GM12878 (cell line): ENCODE results near the gene IL22. TPM values are rescaled to one million over a fixed set of nuclear protein-coding genes. Genes with fewer than 3 reads are reported as not detected.

ENCODE experiments used
- ATAC-seq: fragments of 200-7000 bp; cut with Tn5 transposase; 3 replicates; pipeline ENCODE4 v1.9.1; 2020; ENCODE audit warnings: mild to moderate bottlenecking, moderate library complexity
- BruUV-seq: library from RNA; stranded (reverse); fragments of 400-500 nt; replicated peaks from 2 replicates; lab custom pipeline; 2021; lab: Mats Ljungman, UMichigan
- CTCF ChIA-PET: fragments of 300-600 bp; sonication (Branson Sonifier 250); formaldehyde crosslinking; extraction: SDS; loops from one replicate; lab custom pipeline; 2021; ENCODE audit warnings: inconsistent platforms; lab: Yijun Ruan, JAX
- POLR2A ChIA-PET: fragments of 350-600 bp; formaldehyde crosslinking; extraction: SDS; loops from one replicate; lab custom pipeline; 2021; ENCODE audit warnings: inconsistent platforms; lab: Charles Lee
- RAD21 ChIA-PET: fragments of 300-600 bp; sonication (Branson Sonifier 250); formaldehyde crosslinking; loops from one replicate; lab custom pipeline; 2023; ENCODE audit warnings: antibody characterized with exemption; ENCODE audit not compliant: unreplicated experiment; lab: Charles Lee
- SMC1A ChIA-PET: fragments of 300-600 bp; sonication (Branson Sonifier 250); formaldehyde crosslinking; loops from one replicate; lab custom pipeline; 2023; ENCODE audit not compliant: unreplicated experiment, uncharacterized antibody; lab: Charles Lee
- DNase-seq: peaks from one replicate; pipeline ENCODE4 v3.0.0-alpha.2; 2011; ENCODE audit warnings: low read depth, low spot score
- FAIRE-seq: peaks from 3 replicates; lab custom pipeline; 2011; peaks lifted over from hg19 to GRCh38; lab: Jason Lieb, UNC
- H2AFZ ChIP-seq: 2 replicates; pipeline ENCODE4 v1.6.0; 2011; ENCODE audit warnings: low read depth, low read length, control low read depth; ENCODE audit not compliant: control insufficient read depth
- H3K27ac ChIP-seq: 2 replicates; pipeline ENCODE4 v1.5.1; 2011; ENCODE audit warnings: control low read depth; ENCODE audit not compliant: control insufficient read depth, insufficient read depth
- H3K27me3 ChIP-seq, 2 experiments: replicated peaks in 1 of 2; 2 replicates each; pipeline versions ENCODE4 v1.6.0 to v1.6.1; 2011; ENCODE audit warnings: low read length in 1 of 2; ENCODE audit not compliant: control insufficient read depth in 2 of 2, insufficient read depth in 2 of 2
- H3K36me3 ChIP-seq, 2 experiments: 2 replicates each; pipeline ENCODE4 v1.5.1; 2011; ENCODE audit warnings: low read length in 1 of 2; ENCODE audit not compliant: control insufficient read depth in 2 of 2, insufficient read depth in 2 of 2
- H3K4me1 ChIP-seq: 2 replicates; pipeline ENCODE4 v1.6.1; 2011; ENCODE audit warnings: mild to moderate bottlenecking, low read length, moderate library complexity, mixed read lengths; ENCODE audit not compliant: control insufficient read depth, insufficient read depth
- H3K4me2 ChIP-seq: 2 replicates; pipeline ENCODE4 v1.6.0; 2011; ENCODE audit warnings: control low read depth; ENCODE audit not compliant: control insufficient read depth, insufficient read depth
- H3K4me3 ChIP-seq: fragments of 200-600 bp; sonication (generic); 2 replicates; pipeline ENCODE4 v1.5.1; 2016
- H3K79me2 ChIP-seq: 2 replicates; pipeline ENCODE4 v1.6.0; 2011; ENCODE audit warnings: low read length; ENCODE audit not compliant: control insufficient read depth, insufficient read depth
- H3K9ac ChIP-seq: 2 replicates; pipeline ENCODE4 v1.8.0; 2011; ENCODE audit warnings: low read length, control low read depth, mixed read lengths; ENCODE audit not compliant: control insufficient read depth, insufficient read depth
- H3K9me3 ChIP-seq: replicated peaks from 3 replicates; pipeline ENCODE4 v1.5.1; 2011; ENCODE audit warnings: mild to moderate bottlenecking, low read length; ENCODE audit not compliant: control insufficient read depth, insufficient read depth
- H4K20me1 ChIP-seq: 2 replicates; pipeline ENCODE4 v1.6.0; 2011; ENCODE audit not compliant: control insufficient read depth, insufficient read depth
- ATF2 ChIP-seq: IDR thresholded peaks from 2 replicates; pipeline ENCODE4 v1.6.1; 2012; ENCODE audit warnings: low read length, inconsistent platforms
- BCL11A ChIP-seq: IDR thresholded peaks from 2 replicates; pipeline ENCODE4 v1.6.1; 2011; ENCODE audit warnings: low read depth, low read length
- BMI1 ChIP-seq: fragments of 450-650 bp; IDR thresholded peaks from 2 replicates; pipeline ENCODE4 v1.6.1; 2016; ENCODE audit warnings: mild to moderate bottlenecking, moderate library complexity, borderline replicate concordance
- CBFB ChIP-seq: IDR thresholded peaks from 2 replicates; pipeline ENCODE4 v1.6.1; 2016; ENCODE audit warnings: antibody characterized with exemption, low read depth
- EP300 ChIP-seq, 2 experiments: fragments of 150-350 bp in 1 of 2; IDR thresholded peaks; 2 replicates each; pipeline ENCODE4 v1.6.1; 2011 to 2012; ENCODE audit warnings: low read depth in 2 of 2, low read length in 2 of 2, borderline replicate concordance in 1 of 2, improper control_type of control experiment in 1 of 2, inconsistent platforms in 1 of 2; ENCODE audit not compliant: control insufficient read depth in 1 of 2
- HDGF ChIP-seq: fragments of 450-650 bp; IDR thresholded peaks from 2 replicates; pipeline ENCODE4 v1.6.1; 2016; ENCODE audit warnings: antibody characterized with exemption
- NR2F1 ChIP-seq: fragments of 450-650 bp; conservative IDR thresholded peaks from 2 replicates; pipeline ENCODE4 v1.6.1; 2017; ENCODE audit warnings: mild to moderate bottlenecking
- POU2F2 ChIP-seq: IDR thresholded peaks from 3 replicates; pipeline ENCODE4 v1.6.1; 2011; ENCODE audit warnings: low read depth, mild to moderate bottlenecking, low read length, borderline replicate concordance
- SMARCA5 ChIP-seq: fragments of 450-650 bp; IDR thresholded peaks from 2 replicates; pipeline ENCODE4 v1.6.1; 2017; ENCODE audit warnings: mild to moderate bottlenecking
- SP1 ChIP-seq: IDR thresholded peaks from one replicate; pipeline ENCODE4 v1.6.1; 2011; ENCODE audit warnings: low read depth, low read length
- SUPT20H ChIP-seq: IDR thresholded peaks from 2 replicates; pipeline ENCODE4 v1.6.1; 2011; ENCODE audit warnings: low read depth, mild to moderate bottlenecking, low read length, moderate library complexity, borderline replicate concordance; ENCODE audit not compliant: control insufficient read depth
- ZNF592 ChIP-seq: fragments of 450-650 bp; IDR thresholded peaks from 2 replicates; pipeline ENCODE4 v1.6.1; 2017; ENCODE audit warnings: mild to moderate bottlenecking, moderate library complexity
- ZSCAN29 ChIP-seq: fragments of 450-650 bp; IDR thresholded peaks from 2 replicates; pipeline ENCODE4 v1.6.1; 2017; ENCODE audit warnings: mild to moderate bottlenecking, moderate library complexity
- in situ Hi-C: fragments of 300-500 bp; cut with MboI; formaldehyde crosslinking; loops from 9 replicates; pipeline ENCODE4 v1.14.3; 2018; ENCODE audit warnings: mixed read lengths
- intact Hi-C: fragments of 100-400 bp; cut with micrococcal nuclease; formaldehyde crosslinking; loops from one replicate; pipeline ENCODE4 v1.14.2; 2022; ENCODE audit not compliant: unreplicated experiment
- polyA plus RNA-seq, 11 experiments: library from polyadenylated mRNA; depleted of rRNA in 4 of 11; unstranded in 6 of 11; stranded (reverse) in 5 of 11; fragments of >200 nt; fragmentation: Nextera tagmentation in 4 of 11; fragmentation: Illumina TruSeq in 1 of 11; extraction: Ambion mirVana in 4 of 11; extraction: Trizol in 1 of 11; gene quantifications; 1 replicate in 1 of 11; 2 replicates in 10 of 11; pipeline versions ENCODE4 v1.2.1 to v1.2.3, GENCODE V29; 2011 to 2016; ENCODE audit warnings: inconsistent platforms in 2 of 11, missing spikeins in 2 of 11, low read depth in 1 of 11
- total RNA-seq, 4 experiments: library from RNA; depleted of rRNA in 3 of 4; stranded (reverse); fragments of >200 nt in 3 of 4; fragmentation: Illumina TruSeq in 1 of 4; extraction: Trizol in 1 of 4; gene quantifications; 2 replicates each; pipeline versions ENCODE4 v1.2.1 to v1.2.3, GENCODE V29; 2013 to 2021

IL22 gene
- total and polyA plus RNA-seq, 10 of the 15 experiments (the other 5 are each of a cell fraction or from before 2014, with no cell fraction given) = not detected

GRCh38 chr12:68268967-68269366 is 15.6 kb upstream of the IL22 start:
- CTCF ChIA-PET = no interaction called here
- H2AFZ ChIP-seq = no peak overlapping the region
- no peaks in the 10 kb centered on the region for H3K27me3 ChIP-seq
- no peak for TF ChIP-seq SUPT20H
- TF ChIP-seq CBFB = no peak
- no peak for TF ChIP-seq HDGF
- no peak for TF ChIP-seq POU2F2
- no peak for TF ChIP-seq EP300 (IDR thresholded peaks at IDR 0.05; ENCODE audit: borderline replicate concordance in 1 of 2, control insufficient read depth in 1 of 2, low read depth in 2 of 2, low read length in 2 of 2)
- TF ChIP-seq ATF2 = no peak
- TF ChIP-seq SP1 = no peak
- TF ChIP-seq NR2F1 = no peak
- TF ChIP-seq BCL11A = no peak
- no peak for TF ChIP-seq ZNF592
- no peak for TF ChIP-seq ZSCAN29
- TF ChIP-seq BMI1 = no peak
- TF ChIP-seq SMARCA5 = no peak
- FAIRE-seq (no peak), ATAC-seq (no peak), DNase-seq (no peak)
- H3K36me3 ChIP-seq = no peaks in the 10 kb centered on the region
- intact Hi-C loops = no loop called here
- H3K4me3 ChIP-seq = no peak overlapping the region
- SMC1A ChIA-PET = interaction anchor here (0.7 to 1.1 kb wide), 3 partner anchors 32 to 49 kb away, joined by 3 to 6 read pairs (median 3); no protein-coding TSS in a partner anchor
- H4K20me1 ChIP-seq = no peaks in the 10 kb centered on the region
- POLR2A ChIA-PET = interaction anchor here (0.5 kb wide), 1 partner anchor 178 kb away, joined by 5 read pairs; no protein-coding TSS in a partner anchor
- no peaks in the 10 kb centered on the region for H3K4me1 ChIP-seq
- RAD21 ChIA-PET = no interaction called here
- H3K79me2 ChIP-seq = no peaks in the 10 kb centered on the region
- H3K4me2 ChIP-seq = no peak overlapping the region
- no peak overlapping the region for H3K9ac ChIP-seq
- no peaks in the 10 kb centered on the region for H3K9me3 ChIP-seq
- BruUV-seq = no TSS peak
- in situ Hi-C loops = no loop called here
- H3K27ac ChIP-seq = no peak overlapping the region
